Left lung (tissue), 10 donors: Measurements from ENCODE around the gene COQ8A. TPM values are rescaled to one million over a fixed set of nuclear protein-coding genes. Genes with fewer than 3 reads are reported as not detected.

Experiments used
- ATAC-seq: fragments of 200-7000 bp; cut with Tn5 transposase; one replicate; pipeline ENCODE4 v1.9.1; 2020; ENCODE audit warnings: moderate library complexity
- DNase-seq, 4 donors: peaks; one replicate each; pipeline ENCODE4 v3.0.0-alpha.2; 2013 to 2020
- H3K27ac ChIP-seq, 2 donors: fragments of 200-600 bp; sonication (generic) in 1 of 2; one replicate each; pipeline versions ENCODE4 v1.5.0 to v1.8.0; 2020 to 2021
- H3K27me3 ChIP-seq, 2 donors: fragments of 200-600 bp; sonication (generic) in 1 of 2; one replicate each; pipeline versions ENCODE4 v1.5.0 to v1.8.0; 2020 to 2021
- H3K36me3 ChIP-seq, 2 donors: fragments of 200-600 bp; sonication (generic) in 1 of 2; one replicate each; pipeline versions ENCODE4 v1.5.0 to v1.8.0; 2020 to 2021
- H3K4me1 ChIP-seq, 2 donors: fragments of 200-600 bp; one replicate each; pipeline ENCODE4 v1.8.0; 2021
- H3K4me3 ChIP-seq, 2 donors: fragments of 200-600 bp; sonication (generic) in 1 of 2; one replicate each; pipeline versions ENCODE4 v1.5.0 to v1.8.0; 2020 to 2021; ENCODE audit warnings: mild to moderate bottlenecking in 1 of 2
- H3K9me3 ChIP-seq, 2 donors: fragments of 200-600 bp; sonication (generic) in 1 of 2; one replicate each; pipeline versions ENCODE4 v1.5.0 to v1.8.0; 2020 to 2021
- intact Hi-C, 2 donors: fragments of 100-400 bp; cut with DNase I; formaldehyde crosslinking; loops; one replicate each; pipeline versions ENCODE4 v1.11.2 to v1.14.2; 2022
- polyA plus RNA-seq, 6 donors: library from polyadenylated mRNA; unstranded; fragments of 120-200 nt; gene quantifications; one replicate each; pipeline ENCODE4 v1.2.1, GENCODE V29; 2013; ENCODE audit not compliant: insufficient read length in 6 of 6
- total RNA-seq, 2 donors: library from RNA; stranded (reverse); fragmentation: NEBNext Ultra II Directional; extraction: Animal tissue kit (Norgen Biotek cat#: 25700); gene quantifications; one replicate each; pipeline ENCODE4 v1.2.1, GENCODE V29; 2021
- TF ChIP-seq, protein P1 (sequence below), 2 donors: fragments of 200-600 bp; sonication (generic) in 1 of 2; IDR thresholded peaks; one replicate each; pipeline versions ENCODE4 v1.5.0 to v1.8.0; 2021; ENCODE audit warnings: antibody characterized with exemption in 2 of 2
- donor health status: DM: no; HTN: yes; CAD: no.
- donor health status: DM: no; HTN: no; CAD: no.

Gene COQ8A
- total and polyA plus RNA-seq, 8 donors, result 14.5 to 41.5 (median 32.2) TPM

DNA sequence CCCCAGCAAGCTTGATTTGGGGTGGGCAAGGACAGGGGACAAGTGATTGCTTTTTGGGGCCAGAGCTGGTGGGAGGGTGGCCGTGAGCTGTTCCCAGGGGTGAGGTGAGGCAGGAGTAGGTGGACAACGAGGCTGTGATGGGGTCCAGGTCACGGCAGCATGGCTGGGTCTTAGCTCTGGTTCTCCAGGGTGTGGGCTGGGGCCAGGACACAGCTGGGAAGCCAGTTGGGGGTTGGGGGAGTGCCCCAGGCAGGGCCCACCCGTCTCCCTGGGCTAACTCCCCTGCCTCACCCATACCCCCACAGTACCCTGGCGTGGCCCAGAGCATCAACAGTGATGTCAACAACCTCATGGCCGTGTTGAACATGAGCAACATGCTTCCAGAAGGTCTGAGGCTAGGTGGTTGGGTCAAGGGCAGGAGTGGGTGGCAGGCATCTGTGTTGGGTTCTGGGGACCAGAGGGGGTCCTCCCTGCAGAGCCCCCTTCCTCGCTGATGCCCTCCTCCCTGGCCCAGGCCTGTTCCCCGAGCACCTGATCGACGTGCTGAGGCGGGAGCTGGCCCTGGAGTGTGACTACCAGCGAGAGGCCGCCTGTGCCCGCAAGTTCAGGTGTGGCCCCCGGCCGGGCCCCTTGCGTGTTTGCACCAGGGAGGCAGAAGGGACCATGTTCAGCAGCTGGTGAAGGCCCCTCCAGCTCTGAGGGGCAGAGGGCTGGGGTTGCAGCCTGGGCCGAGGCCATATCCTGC, 43.3 kb downstream of the COQ8A start:
- DNase-seq, result no peak
- TF ChIP-seq, protein P1, sequence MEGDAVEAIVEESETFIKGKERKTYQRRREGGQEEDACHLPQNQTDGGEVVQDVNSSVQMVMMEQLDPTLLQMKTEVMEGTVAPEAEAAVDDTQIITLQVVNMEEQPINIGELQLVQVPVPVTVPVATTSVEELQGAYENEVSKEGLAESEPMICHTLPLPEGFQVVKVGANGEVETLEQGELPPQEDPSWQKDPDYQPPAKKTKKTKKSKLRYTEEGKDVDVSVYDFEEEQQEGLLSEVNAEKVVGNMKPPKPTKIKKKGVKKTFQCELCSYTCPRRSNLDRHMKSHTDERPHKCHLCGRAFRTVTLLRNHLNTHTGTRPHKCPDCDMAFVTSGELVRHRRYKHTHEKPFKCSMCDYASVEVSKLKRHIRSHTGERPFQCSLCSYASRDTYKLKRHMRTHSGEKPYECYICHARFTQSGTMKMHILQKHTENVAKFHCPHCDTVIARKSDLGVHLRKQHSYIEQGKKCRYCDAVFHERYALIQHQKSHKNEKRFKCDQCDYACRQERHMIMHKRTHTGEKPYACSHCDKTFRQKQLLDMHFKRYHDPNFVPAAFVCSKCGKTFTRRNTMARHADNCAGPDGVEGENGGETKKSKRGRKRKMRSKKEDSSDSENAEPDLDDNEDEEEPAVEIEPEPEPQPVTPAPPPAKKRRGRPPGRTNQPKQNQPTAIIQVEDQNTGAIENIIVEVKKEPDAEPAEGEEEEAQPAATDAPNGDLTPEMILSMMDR (IDR thresholded peaks at IDR 0.05), result no peak
- Histone ChIP-seq H3K4me1 (peaks cover under 1 to 17% of the 10 kb centered on the region in 2 donors), H3K27me3 (no peaks in the 10 kb centered on the region), H3K9me3 (no peaks in the 10 kb centered on the region), H3K36me3 (peaks cover 0 to 66% of the 10 kb centered on the region in 2 donors), H3K4me3 (no peak overlapping the region), H3K27ac (no peak overlapping the region)
- ATAC-seq, result no peak
- intact Hi-C loops, result no loop called here

DNA sequence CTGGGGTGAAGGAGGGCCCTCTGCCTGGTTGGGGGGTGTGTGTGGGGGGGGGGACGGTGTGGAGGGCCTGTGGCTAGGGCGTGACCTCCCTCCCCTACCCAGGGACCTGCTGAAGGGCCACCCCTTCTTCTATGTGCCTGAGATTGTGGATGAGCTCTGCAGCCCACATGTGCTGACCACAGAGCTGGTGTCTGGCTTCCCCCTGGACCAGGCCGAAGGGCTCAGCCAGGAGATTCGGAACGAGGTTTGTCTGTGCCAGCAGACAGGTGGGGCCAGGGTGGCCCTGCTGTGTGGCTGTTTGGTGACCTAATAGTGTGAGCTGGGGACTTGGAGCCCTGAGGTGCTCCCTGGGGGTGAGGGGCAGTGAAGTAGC, 43.9 kb downstream of the COQ8A start:
- Histone ChIP-seq H3K27me3 (no peaks in the 10 kb centered on the region), H3K9me3 (no peaks in the 10 kb centered on the region), H3K36me3 (peaks cover 0 to 66% of the 10 kb centered on the region in 2 donors), H3K27ac (no peak overlapping the region), H3K4me3 (no peak overlapping the region), H3K4me1 (peaks cover 7 to 23% of the 10 kb centered on the region in 2 donors)
- intact Hi-C loops, result no loop called here
- DNase-seq (no peak), ATAC-seq (no peak)
- TF ChIP-seq, protein P1 (IDR thresholded peaks at IDR 0.05), result no peak

DNA sequence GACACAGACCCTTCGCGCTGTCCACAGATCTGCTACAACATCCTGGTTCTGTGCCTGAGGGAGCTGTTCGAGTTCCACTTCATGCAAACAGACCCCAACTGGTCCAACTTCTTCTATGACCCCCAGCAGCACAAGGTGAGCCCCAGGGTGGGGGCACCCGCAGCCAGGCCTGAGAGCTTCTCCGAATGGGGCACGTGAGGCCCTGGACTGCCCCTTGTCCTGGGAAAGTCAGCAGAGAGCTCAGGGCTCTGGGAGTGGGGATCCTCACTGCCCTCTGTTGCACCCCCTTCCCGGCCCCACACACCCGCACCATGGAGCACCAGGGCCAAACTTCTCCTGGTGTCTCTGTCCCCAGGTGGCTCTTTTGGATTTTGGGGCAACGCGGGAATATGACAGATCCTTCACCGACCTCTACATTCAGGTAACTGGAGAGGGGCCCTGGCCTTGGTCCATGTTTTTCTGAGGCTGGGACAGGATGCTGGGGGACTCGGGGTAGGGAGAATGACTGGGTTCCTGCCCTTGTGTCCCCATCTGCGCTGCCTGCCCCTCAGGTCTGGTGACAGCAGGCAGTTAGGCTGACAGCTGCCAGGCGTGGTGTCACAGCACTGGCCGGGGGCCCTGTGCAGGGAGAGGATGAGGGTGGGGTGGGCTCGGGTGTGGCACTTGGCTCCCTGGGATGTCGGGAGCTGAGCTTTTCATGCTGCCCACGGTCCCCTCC, 44.6 kb downstream of the COQ8A start:
- intact Hi-C loops, result no loop called here
- H3K4me3 ChIP-seq, result no peak overlapping the region
- no peak overlapping the region for H3K27ac ChIP-seq
- no peaks in the 10 kb centered on the region for H3K27me3 ChIP-seq
- ATAC-seq, result no peak
- peaks cover 9 to 28% of the 10 kb centered on the region in 2 donors for H3K4me1 ChIP-seq
- TF ChIP-seq, protein P1 (IDR thresholded peaks at IDR 0.05), result no peak
- H3K9me3 ChIP-seq, result no peaks in the 10 kb centered on the region
- H3K36me3 ChIP-seq, result peaks cover 0 to 63% of the 10 kb centered on the region in 2 donors
- no peak for DNase-seq

DNA sequence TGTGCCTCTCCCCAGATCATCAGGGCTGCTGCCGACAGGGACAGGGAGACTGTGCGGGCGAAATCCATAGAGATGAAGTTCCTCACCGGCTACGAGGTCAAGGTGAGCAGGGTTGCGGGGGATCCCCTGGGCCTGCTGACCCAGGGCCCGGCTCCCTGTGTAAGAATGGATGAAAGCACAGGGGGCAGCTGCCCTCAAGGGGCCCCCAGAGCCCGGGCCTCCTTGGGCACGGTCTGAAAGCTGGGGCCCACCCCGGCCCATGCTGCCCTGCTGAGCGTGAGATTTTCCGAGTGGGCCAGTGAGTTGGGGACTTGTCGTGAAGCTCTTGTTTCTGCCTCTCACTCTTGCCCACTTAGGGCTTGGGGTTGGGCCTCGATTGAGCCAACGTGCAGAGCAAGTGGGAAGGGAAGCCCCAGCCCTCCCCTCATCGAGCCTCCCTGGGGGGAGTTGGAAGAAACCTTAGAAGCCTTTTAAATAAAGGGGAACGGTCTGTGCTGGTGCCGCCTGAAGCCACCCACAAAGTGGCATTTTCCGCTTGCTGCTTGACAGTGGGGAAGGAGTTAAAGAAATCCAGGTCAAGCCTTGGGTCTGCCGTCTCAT, 45.2 kb downstream of the COQ8A start:
- intact Hi-C loops, result no loop called here
- DNase-seq (no peak), ATAC-seq (no peak)
- TF ChIP-seq, protein P1 (IDR thresholded peaks at IDR 0.05), result no peak
- Histone ChIP-seq H3K27me3 (no peaks in the 10 kb centered on the region), H3K9me3 (no peaks in the 10 kb centered on the region), H3K4me1 (peaks cover 12 to 33% of the 10 kb centered on the region in 2 donors), H3K4me3 (no peak overlapping the region), H3K27ac (no peak overlapping the region), H3K36me3 (peaks cover 0 to 59% of the 10 kb centered on the region in 2 donors)
